AG09309 (cell line): Measurements from ENCODE around the gene ASXL1.

Source experiments
- DNase-seq: peaks from one replicate; pipeline ENCODE4 v3.0.0-alpha.2; 2010; ENCODE audit warnings: low read depth
- H3K4me3 ChIP-seq: 2 replicates; pipeline ENCODE4 v1.5.1; 2011; ENCODE audit warnings: mild to moderate bottlenecking, low read depth, low read length, moderate library complexity; ENCODE audit not compliant: control insufficient read depth
- CTCF ChIP-seq: IDR thresholded peaks from 2 replicates; pipeline ENCODE4 v1.5.1; 2011; ENCODE audit warnings: mild to moderate bottlenecking, low read depth, low read length, inconsistent platforms; ENCODE audit not compliant: insufficient read depth, control insufficient read depth; ENCODE audit errors: missing control alignments

ASXL1 gene

GRCh38 chr20:32472581-32473207 is 114.6 kb downstream of the ASXL1 start:
- no peak for DNase-seq
- H3K4me3 ChIP-seq: no peak overlapping the region
- TF ChIP-seq CTCF: no peak

- DNase-seq: no peak
- no peak for TF ChIP-seq CTCF
- no peak overlapping the region; the same call in 1 of the 2 replicates for H3K4me3 ChIP-seq
These were observed 115.3 kb downstream of the ASXL1 start for GRCh38 chr20:32473231-32474008.

GRCh38 chr20:32474009-32474716 is 116.0 kb downstream of the ASXL1 start:
- H3K4me3 ChIP-seq: peak overlapping the region; percentile 47
- TF ChIP-seq CTCF: no peak
- DNase-seq: no peak

- H3K4me3 ChIP-seq: peak overlapping the region; percentile 47
- TF ChIP-seq CTCF: no peak
These were observed 116.5 kb downstream of the ASXL1 start for GRCh38 chr20:32474717-32474966.

GRCh38 chr20:32474967-32475811 is 117.1 kb downstream of the ASXL1 start:
- TF ChIP-seq CTCF: no peak
- peak; percentile 77 for DNase-seq
- H3K4me3 ChIP-seq: peak overlapping the region; percentile 47

More at GRCh38 chr20:32474717-32474966, 116.5 kb downstream of the ASXL1 start:
- DNase-seq: no peak
